Amniotic stem cell (primary cell): ENCODE data around the gene EGFL8.

Source experiments
- DNase-seq: peaks from one replicate; lab custom pipeline; 2025; lab: John Stamatoyannopoulos, UW

The EGFL8 gene

DNA sequence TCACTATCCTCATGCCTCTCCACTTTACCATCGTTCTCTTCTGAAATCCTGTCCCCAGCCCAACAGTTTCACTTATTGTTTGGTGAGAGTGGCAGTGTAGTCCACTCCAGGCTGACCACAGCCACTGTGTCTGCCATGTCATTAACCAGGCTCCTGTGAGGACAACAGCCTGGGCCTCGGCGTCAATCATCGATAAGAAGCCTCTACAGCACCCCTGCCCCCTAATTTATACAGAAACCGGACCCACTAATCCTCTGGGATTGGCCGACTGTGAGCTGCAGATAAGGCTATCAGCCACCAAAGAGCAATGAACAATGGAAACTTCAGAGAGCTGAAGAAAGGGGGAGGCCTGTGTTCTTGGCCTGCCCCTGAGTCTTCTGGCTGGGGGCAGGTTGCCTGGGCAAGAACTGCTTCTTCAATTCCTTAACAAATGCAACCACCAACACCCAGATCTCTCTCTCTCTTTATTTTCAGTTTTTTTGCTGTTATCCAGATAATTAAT lies 3.4 kb downstream of the EGFL8 start:
- no peak for DNase-seq

DNA sequence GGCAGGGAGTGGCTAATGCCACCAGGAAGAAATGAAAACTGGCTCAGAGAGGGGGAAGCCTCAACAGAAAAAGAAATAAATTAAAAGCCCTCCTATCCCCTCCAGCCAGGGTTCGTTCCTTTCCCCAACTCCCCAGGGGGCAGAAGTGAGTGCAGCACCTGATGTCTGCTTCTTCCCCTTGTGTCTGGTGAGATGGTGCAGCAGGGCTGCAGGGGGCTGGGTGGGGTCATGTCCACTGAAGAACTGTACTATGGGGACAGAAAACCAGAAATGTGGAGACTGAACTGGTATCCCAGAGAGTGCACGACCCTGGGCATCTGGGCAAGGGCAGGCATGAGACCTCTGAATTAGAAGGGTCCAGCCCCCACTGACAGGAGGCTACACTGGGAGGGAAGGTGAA lies 4.0 kb downstream of the EGFL8 start:
- DNase-seq = no peak

GRCh38 chr6:32168807-32169591 lies 4.6 kb downstream of the EGFL8 start:
- no peak for DNase-seq

DNA sequence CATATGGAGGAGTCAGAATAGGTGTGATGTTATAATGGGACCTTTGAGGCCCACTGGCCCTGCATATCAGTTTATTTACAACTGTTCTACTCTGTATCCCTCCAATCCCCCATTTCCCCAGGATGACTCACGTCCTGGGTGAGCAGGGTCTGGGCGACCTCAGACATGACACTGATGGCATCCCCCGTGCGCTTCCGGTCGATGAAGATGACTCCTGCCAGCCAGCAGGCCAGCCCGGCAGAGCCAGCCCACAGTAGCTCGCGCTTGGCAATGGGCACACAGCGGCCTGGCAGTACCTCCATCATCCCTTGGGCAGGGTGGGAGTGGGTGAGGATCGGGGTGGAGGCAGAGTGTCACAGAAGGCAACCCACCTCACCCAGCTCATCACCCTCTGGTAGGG lies 5.9 kb downstream of the EGFL8 start:
- DNase-seq = no peak

- DNase-seq = no peak
Observed at GRCh38 chr6:32171234-32171633, 6.8 kb downstream of the EGFL8 start.

- DNase-seq = no peak
Observed at GRCh38 chr6:32173051-32173727, 8.8 kb downstream of the EGFL8 start.

DNA sequence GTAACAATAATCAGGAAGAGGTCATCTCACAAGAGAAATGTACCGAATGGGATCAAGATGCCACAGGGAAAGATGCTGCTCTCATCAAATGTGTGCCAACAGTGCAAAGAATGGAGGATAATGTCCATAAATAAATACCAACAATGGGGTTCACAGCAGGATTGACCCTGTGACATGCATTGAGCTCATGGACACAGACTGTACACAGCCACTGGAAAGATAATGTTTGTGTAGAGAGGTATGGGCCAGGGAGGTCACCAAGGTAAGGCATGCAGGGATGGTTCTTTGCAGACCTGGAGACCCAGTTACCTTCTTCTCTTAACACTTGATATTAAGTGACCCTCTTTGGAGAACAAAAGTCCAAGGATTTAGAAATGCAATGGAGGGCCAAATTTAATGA lies 10.0 kb downstream of the EGFL8 start:
- no peak for DNase-seq

GRCh38 chr6:32175322-32175710 lies 10.9 kb downstream of the EGFL8 start:
- DNase-seq = no peak

GRCh38 chr6:32175711-32176475 lies 11.5 kb downstream of the EGFL8 start, which contains the start of gene AGPAT1:
AGPAT1 (minus strand) TSS chr6:32176084; CDS start chr6:32171496, 4,588 bp downstream.
- DNase-seq = peak; percentile 86

- DNase-seq = peak; percentile 52
Observed at GRCh38 chr6:32176476-32177182, 12.2 kb downstream of the EGFL8 start.

DNA sequence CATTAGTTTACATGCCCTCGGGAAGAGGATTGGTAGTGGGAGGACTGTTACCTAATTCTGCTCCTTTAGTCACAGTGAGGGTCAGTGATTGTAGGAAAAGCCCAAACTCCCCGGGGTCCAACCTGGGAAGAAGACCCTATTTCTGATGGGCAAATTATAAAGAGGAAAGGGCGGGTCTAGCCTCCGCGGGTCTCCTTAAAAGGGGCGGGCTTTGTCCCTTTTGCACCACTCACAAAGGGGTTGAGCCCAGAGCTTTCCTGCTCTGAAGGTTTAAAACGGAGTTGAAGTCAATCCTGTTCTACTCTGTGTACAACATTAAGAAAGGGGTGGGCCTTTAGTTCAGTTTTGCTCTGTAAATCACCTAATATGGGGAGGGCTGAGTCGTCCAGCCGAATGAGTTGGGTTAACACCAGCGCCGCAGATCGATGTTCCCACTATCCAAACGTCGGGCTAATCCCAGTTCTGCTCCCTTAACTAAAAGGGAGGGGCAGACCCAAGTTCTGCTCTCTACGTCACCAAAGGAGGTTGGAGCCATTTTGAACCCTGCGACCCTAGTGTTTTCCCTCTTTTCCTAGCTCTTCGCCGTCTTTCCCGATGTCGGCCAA lies 12.9 kb downstream of the EGFL8 start:
- DNase-seq = peak; percentile 56

DNA sequence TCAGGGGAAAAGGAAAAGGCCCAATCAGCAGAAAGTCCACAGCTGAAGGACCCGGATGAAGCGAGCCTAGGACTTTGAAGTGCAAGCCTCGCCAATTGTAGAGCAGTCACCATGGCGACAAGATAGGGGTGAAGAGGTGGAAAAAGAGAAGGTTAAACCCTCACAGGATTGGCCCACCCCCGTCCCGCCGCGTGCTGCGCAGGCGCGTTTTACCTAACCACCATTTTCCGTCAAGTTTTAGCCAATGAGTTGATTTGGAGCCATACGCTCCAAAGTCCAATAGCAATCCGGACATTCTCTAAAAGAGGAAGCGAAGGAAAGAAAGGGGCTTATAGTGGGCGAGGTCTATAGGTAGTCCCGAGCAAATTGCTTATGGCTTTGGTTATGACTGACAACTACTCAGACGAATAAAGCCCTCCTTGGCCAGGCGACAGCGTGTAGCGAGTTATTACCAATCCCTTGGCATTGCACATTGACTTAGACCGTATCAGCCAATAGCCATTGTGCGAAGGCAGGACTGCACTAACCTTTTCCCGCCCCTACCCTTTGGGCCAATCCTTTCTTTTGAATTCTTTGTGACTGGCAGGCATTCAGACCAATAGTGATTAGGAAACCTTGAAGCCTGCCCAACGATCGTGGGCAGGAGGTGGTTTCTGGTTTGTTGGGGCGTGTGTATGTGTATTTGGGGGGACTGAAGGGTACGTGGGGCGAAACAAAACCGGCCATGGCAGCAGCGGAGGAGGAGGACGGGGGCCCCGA lies 13.6 kb downstream of the EGFL8 start, which contains the start of gene RNF5:
TSS of gene RNF5 (plus strand) at position 618 of the 759 bp plus-strand sequence. CDS start at position 725, 107 bp downstream.
- DNase-seq = peak; percentile 100

DNA sequence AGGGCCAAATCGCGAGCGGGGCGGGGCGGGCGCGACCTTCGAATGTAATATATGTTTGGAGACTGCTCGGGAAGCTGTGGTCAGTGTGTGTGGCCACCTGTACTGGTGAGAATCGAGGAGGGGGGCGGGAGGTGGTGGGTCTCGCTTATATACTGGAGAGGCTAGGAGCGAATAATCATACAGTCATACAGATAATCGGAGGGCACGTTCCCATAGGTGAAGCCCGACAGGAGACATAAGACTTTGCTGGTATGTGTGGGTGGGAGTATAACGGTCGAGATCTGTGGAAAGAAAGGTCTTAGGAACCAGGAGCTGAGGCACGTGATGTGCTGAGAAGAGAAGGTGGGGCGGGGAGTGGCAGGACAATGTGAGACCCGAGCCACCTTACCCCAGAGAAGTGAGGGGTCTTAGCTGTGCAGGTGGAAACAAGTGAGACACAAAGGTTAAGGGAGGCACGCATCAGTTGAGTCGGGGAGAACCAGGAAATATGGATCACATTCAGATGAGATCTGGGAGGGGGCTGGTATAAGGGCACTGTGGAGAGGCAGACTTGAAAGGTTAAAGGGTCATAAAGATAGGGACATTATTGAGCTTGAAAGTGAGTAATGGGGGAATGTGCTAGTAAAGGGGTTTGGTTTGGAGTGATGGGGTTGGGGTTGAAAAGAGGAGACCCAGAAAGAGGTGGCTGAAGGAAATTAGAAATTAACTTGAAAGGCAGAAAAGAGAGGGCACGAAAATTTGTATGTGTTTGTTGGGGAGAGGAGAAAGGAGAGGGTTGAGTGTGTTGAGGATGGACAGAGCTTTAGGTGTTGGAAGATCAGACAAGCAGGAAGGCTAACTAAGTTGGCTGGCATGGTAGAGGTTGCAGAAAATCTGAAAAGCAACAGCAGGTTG lies 14.4 kb downstream of the EGFL8 start:
- no peak for DNase-seq

DNA sequence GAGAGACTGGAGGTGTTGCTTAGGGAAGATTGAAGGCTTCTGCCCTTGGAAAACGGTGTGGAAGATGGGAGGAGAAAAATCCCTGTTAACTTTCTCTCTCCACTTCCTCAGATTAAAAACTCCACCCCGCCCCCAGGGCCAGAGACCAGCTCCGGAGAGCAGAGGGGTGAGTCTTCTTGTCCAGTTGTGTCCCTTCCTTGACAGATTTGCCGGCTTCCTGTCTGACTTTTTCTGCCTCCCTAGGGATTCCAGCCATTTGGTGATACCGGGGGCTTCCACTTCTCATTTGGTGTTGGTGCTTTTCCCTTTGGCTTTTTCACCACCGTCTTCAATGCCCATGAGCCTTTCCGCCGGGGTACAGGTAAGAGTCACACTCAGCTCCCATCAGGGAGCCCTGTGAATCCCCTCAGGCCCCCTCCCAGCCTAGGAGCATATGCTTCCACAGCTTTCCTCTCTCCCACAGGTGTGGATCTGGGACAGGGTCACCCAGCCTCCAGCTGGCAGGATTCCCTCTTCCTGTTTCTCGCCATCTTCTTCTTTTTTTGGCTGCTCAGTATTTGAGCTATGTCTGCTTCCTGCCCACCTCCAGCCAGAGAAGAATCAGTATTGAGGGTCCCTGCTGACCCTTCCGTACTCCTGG lies 15.5 kb downstream of the EGFL8 start:
- DNase-seq = no peak

GRCh38 chr6:32181148-32181702 lies 16.8 kb downstream of the EGFL8 start:
- DNase-seq = no peak

DNA sequence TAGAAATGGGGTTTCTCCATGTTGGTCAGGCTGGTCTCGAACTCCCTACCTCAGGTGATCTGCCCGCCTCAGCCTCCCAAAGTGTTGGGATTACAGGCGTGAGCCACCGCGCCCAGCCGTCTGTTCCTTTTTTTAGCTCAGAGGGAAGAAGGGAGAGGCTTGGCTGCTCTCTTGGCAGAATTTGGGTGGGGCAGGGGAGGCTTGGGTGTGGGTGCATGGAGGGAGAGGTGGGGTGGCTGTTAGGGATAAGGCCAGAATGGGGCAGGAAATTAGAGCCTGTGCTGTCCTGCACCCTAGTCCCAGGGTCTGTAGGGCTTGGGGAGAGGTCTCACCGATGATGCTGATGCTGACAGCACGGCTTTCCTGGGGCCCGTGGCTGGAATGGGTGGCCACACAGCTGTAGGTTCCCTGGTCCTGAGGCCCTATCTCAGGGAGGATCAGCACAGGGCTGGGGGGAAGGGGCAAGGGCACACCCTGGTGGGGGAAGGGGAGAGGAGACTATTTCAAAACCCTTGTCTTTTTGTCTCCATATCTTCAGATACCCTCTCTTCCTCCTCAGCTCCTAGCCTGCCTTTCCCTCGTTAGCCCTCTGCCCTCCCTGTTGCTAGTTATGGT lies 17.6 kb downstream of the EGFL8 start:
- DNase-seq = no peak

DNA sequence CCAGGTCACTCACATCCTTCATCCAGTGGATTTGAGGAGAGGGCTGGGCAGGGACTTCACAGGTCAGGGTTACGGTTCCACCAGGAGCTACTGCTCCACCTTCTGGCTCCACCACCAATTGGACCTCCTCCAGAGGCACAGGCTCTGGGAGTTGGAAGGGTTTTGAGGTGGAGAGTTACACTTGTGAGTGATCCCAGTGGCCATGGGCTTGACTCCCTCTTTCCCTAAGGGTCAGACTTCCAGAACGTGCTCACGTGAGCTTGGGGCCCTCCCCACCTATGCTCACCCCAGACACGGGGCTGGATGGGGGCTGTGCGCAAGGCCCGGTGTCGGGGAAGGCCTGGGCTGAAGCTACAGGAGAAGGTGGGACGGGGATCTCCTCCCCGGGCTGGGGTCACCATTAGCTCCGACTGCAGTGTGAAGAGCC lies 18.2 kb downstream of the EGFL8 start:
- no peak for DNase-seq

- DNase-seq = no peak
Observed at GRCh38 chr6:32183030-32183429, 18.6 kb downstream of the EGFL8 start.
